DOHH2 (cell line): ENCODE measurements around the gene CYP26B1.

Source experiments
- H3F3A ChIP-seq: fragments of 200-600 bp; sonication (generic), shearing (Covaris generic); 2 replicates; pipeline ENCODE4 v1.6.0; 2016; ENCODE audit warnings: antibody characterized with exemption, mild to moderate bottlenecking; ENCODE audit not compliant: control insufficient read depth, insufficient read depth
- H3K27ac ChIP-seq: fragments of 200-600 bp; sonication (generic); 2 replicates; pipeline ENCODE4 v1.5.1; 2014; ENCODE audit warnings: low read depth, mild to moderate bottlenecking, low read length, moderate library complexity
- H3K27me3 ChIP-seq: fragments of 200-600 bp; sonication (generic); 2 replicates; pipeline ENCODE4 v1.6.1; 2014; ENCODE audit warnings: mild to moderate bottlenecking, low read length, mixed read lengths; ENCODE audit not compliant: control insufficient read depth
- H3K36me3 ChIP-seq: fragments of 200-600 bp; sonication (generic); 2 replicates; pipeline ENCODE4 v1.6.1; 2014; ENCODE audit warnings: mild to moderate bottlenecking, low read length, moderate library complexity, mixed read lengths; ENCODE audit not compliant: control insufficient read depth
- H3K4me1 ChIP-seq: fragments of 200-600 bp; sonication (generic); 2 replicates; pipeline ENCODE4 v1.6.1; 2014; ENCODE audit warnings: mild to moderate bottlenecking, low read length, mixed read lengths; ENCODE audit not compliant: control insufficient read depth
- H3K4me2 ChIP-seq: fragments of 200-600 bp; sonication (generic); 2 replicates; pipeline ENCODE4 v1.6.0; 2014; ENCODE audit warnings: mild to moderate bottlenecking, low read length, moderate library complexity
- H3K4me3 ChIP-seq: fragments of 200-600 bp; sonication (generic); 2 replicates; pipeline ENCODE4 v1.5.1; 2014; ENCODE audit warnings: mild to moderate bottlenecking, low read length, mixed read lengths
- H3K79me2 ChIP-seq: fragments of 200-600 bp; sonication (generic); 2 replicates; pipeline ENCODE4 v1.6.1; 2014; ENCODE audit warnings: mild to moderate bottlenecking, low read length, mixed read lengths; ENCODE audit not compliant: control insufficient read depth
- H3K9me2 ChIP-seq: fragments of 200-600 bp; sonication (generic); replicated peaks from 2 replicates; pipeline ENCODE4 v1.6.1; 2014; ENCODE audit warnings: mild to moderate bottlenecking, low read length, mixed read lengths; ENCODE audit not compliant: control insufficient read depth
- H3K9me3 ChIP-seq: fragments of 200-600 bp; sonication (generic); 2 replicates; pipeline ENCODE4 v1.6.1; 2014; ENCODE audit warnings: antibody characterized with exemption, low read length, mixed read lengths; ENCODE audit not compliant: control insufficient read depth, insufficient read depth
- H4K20me1 ChIP-seq: fragments of 200-600 bp; sonication (generic); 2 replicates; pipeline ENCODE4 v1.6.0; 2014; ENCODE audit warnings: low read depth, mild to moderate bottlenecking, antibody characterized with exemption, low read length, moderate library complexity; ENCODE audit not compliant: control insufficient read depth, insufficient read depth
- EZH2phosphoT487 ChIP-seq: fragments of 200-600 bp; sonication (generic); IDR thresholded peaks from 2 replicates; pipeline ENCODE4 v1.6.1; 2017; ENCODE audit warnings: borderline replicate concordance, mild to moderate bottlenecking, antibody characterized with exemption, low read length, moderate library complexity, mixed read lengths
- TF ChIP-seq, protein P1 (sequence below): fragments of 200-600 bp; sonication (generic); IDR thresholded peaks from one replicate; pipeline ENCODE4 v1.5.1; 2014; ENCODE audit warnings: antibody characterized with exemption, mild to moderate bottlenecking, low read depth, low read length; ENCODE audit not compliant: poor library complexity, severe bottlenecking

CYP26B1 gene

GRCh38 chr2:72098935-72099334, 48.7 kb downstream of the CYP26B1 start:
- H3K9me2 ChIP-seq: no peaks in the 10 kb centered on the region
- H3K36me3 ChIP-seq: no peaks in the 10 kb centered on the region
- no peak overlapping the region for H3K4me2 ChIP-seq
- H3K79me2 ChIP-seq: no peaks in the 10 kb centered on the region
- no peaks in the 10 kb centered on the region for H3K4me1 ChIP-seq
- TF ChIP-seq, protein P1, sequence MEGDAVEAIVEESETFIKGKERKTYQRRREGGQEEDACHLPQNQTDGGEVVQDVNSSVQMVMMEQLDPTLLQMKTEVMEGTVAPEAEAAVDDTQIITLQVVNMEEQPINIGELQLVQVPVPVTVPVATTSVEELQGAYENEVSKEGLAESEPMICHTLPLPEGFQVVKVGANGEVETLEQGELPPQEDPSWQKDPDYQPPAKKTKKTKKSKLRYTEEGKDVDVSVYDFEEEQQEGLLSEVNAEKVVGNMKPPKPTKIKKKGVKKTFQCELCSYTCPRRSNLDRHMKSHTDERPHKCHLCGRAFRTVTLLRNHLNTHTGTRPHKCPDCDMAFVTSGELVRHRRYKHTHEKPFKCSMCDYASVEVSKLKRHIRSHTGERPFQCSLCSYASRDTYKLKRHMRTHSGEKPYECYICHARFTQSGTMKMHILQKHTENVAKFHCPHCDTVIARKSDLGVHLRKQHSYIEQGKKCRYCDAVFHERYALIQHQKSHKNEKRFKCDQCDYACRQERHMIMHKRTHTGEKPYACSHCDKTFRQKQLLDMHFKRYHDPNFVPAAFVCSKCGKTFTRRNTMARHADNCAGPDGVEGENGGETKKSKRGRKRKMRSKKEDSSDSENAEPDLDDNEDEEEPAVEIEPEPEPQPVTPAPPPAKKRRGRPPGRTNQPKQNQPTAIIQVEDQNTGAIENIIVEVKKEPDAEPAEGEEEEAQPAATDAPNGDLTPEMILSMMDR: no peak
- no peak for TF ChIP-seq EZH2phosphoT487
- no peak overlapping the region for H3K4me3 ChIP-seq
- H3F3A ChIP-seq: no peaks in the 10 kb centered on the region
- no peaks in the 10 kb centered on the region for H3K9me3 ChIP-seq
- no peak overlapping the region for H3K27ac ChIP-seq
- no peaks in the 10 kb centered on the region for H3K27me3 ChIP-seq
- no peaks in the 10 kb centered on the region for H4K20me1 ChIP-seq

DNA sequence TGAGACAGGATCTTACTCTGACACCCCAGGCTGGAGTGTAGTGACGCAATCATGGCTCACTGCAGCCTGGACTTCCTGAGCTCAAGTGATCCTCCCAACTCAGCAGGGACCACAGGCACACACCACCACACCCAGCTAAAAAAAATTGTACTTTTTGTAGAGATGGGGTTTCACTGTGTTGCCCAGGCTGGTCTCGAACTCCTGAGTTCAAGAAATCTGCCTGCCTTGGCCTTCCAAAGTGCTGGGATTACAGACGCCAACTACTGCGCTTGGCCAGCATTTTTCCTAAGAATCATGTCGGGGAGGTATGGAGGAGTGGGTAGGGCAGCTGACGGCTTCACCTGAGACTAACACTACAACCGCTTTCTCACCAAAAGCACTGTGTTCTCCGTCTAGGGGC, 50.4 kb downstream of the CYP26B1 start:
- Histone ChIP-seq H3K4me3 (no peak overlapping the region), H3K36me3 (no peaks in the 10 kb centered on the region), H3F3A (no peaks in the 10 kb centered on the region), H3K27ac (no peak overlapping the region), H3K9me2 (no peaks in the 10 kb centered on the region), H3K27me3 (no peaks in the 10 kb centered on the region), H3K9me3 (no peaks in the 10 kb centered on the region), H3K79me2 (no peaks in the 10 kb centered on the region), H4K20me1 (no peaks in the 10 kb centered on the region), H3K4me1 (no peaks in the 10 kb centered on the region), H3K4me2 (no peak overlapping the region)
- TF ChIP-seq, protein P1: no peak
- TF ChIP-seq EZH2phosphoT487: no peak

GRCh38 chr2:72096181-72096580, 51.5 kb downstream of the CYP26B1 start:
- H3K4me1 ChIP-seq: no peaks in the 10 kb centered on the region
- no peak overlapping the region for H3K4me3 ChIP-seq
- H4K20me1 ChIP-seq: no peaks in the 10 kb centered on the region
- H3F3A ChIP-seq: no peaks in the 10 kb centered on the region
- no peaks in the 10 kb centered on the region for H3K79me2 ChIP-seq
- no peaks in the 10 kb centered on the region for H3K9me2 ChIP-seq
- H3K27ac ChIP-seq: no peak overlapping the region
- H3K27me3 ChIP-seq: no peaks in the 10 kb centered on the region
- H3K9me3 ChIP-seq: no peaks in the 10 kb centered on the region
- no peaks in the 10 kb centered on the region for H3K36me3 ChIP-seq
- no peak overlapping the region for H3K4me2 ChIP-seq
- TF ChIP-seq EZH2phosphoT487: no peak
- TF ChIP-seq, protein P1: no peak

DNA sequence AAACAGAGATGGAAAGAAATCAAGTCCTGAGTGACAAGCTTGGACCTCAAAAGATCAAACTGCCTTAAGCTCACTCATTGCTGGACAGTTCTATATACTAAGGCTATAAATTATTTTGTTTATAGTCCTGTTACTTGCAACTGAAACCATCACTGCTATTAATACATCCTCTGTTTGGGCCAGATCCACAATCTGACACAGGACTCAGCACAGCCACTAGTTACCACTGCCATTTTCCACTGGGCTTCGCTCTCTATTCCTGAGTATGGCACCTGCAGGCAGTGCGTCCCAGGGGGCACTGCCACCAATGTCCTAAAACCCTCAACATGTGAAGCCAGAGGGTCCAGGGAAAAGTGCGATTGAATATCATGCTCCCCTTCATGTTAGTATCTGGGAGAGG, 52.3 kb downstream of the CYP26B1 start:
- no peak overlapping the region for H3K27ac ChIP-seq
- H3K4me1 ChIP-seq: no peaks in the 10 kb centered on the region
- no peaks in the 10 kb centered on the region for H3K9me2 ChIP-seq

More for the DNA sequence above, 52.3 kb downstream of the CYP26B1 start:
- H3K4me2 ChIP-seq: no peak overlapping the region
- H3K9me3 ChIP-seq: 0 out of 2 replicates have a peak, but pooled peaks cover 2% of the 10 kb centered on the region
- no peaks in the 10 kb centered on the region for H3F3A ChIP-seq
- no peak for TF ChIP-seq EZH2phosphoT487
- TF ChIP-seq, protein P1: no peak
- no peaks in the 10 kb centered on the region for H3K79me2 ChIP-seq
- no peak overlapping the region for H3K4me3 ChIP-seq
- H4K20me1 ChIP-seq: no peaks in the 10 kb centered on the region
- H3K36me3 ChIP-seq: no peaks in the 10 kb centered on the region
- no peaks in the 10 kb centered on the region for H3K27me3 ChIP-seq
